GM12873 (cell line): ENCODE results near the gene LGR6.

ENCODE experiments used
- CTCF ChIP-seq: IDR thresholded peaks from 2 replicates; pipeline ENCODE4 v1.5.1; 2012; ENCODE audit warnings: low read depth, mild to moderate bottlenecking, moderate library complexity, low read length, control low read depth; ENCODE audit not compliant: insufficient read depth; ENCODE audit errors: missing control alignments

LGR6 gene

DNA sequence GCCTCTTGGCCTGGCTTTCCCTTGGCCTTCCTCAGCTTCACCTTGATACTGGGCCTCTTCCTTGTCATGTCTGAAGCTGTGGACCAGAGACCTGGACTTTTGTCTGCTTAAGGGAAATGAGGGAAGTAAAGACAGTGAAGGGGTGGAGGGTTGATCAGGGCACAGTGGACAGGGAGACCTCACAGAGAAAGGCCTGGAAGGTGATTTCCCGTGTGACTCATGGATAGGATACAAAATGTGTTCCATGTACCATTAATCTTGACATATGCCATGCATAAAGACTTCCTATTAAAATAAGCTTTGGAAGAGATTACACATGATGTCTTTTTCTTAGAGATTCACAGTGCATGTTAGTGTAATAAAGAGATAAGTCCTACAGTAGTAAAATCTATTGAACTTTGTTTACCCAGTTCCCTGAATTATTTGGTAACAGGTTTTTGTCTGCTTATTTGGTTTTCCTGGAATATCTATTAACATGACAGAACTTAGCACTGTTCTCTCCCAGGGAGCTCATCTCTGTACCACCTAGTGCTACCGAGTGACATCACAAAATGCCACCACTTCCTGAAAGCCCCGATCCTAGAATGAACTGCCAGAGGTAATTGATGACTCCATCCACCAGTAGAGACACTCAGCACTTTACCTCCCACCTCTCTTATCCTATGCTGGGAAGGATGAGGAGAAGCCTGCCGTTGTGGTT, 125.9 kb downstream of the LGR6 start:
- no peak for TF ChIP-seq CTCF

DNA sequence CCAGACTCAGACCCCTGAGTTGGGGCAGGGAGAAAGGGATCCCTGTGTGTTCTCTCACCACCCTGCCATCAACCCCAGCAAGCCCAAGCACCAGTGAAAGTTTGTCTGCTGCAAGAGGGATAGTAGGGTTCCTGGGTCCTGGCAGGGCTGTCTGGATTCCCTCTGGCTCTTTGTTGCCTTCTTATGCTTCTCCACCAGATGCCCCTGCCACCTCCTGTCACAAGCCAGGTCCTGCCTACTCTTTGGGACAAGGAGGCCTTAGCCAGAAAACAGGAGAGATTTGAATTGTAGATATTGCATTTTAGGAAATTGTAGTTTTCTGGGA, 126.4 kb downstream of the LGR6 start:
- TF ChIP-seq CTCF, result no peak

DNA sequence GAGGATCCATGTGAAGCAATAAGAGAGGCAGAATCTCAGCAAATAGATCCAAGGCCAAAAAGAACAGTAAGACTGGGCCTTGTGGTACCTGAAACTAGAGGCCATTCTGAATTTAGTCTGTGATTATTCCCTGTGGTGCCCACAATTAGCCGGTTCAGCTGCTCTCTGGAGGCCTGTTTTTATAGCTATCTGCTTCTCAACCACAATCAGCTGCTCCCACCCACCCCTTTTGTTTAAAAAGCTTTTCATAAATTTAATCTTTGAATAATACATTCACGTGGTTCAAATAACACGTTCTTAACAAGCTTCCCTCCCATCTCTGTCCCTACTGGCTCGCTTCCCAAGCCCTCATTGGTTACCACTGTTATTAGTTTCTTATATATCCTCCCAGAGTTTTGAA, 130.1 kb downstream of the LGR6 start:
- TF ChIP-seq CTCF, result no peak

DNA sequence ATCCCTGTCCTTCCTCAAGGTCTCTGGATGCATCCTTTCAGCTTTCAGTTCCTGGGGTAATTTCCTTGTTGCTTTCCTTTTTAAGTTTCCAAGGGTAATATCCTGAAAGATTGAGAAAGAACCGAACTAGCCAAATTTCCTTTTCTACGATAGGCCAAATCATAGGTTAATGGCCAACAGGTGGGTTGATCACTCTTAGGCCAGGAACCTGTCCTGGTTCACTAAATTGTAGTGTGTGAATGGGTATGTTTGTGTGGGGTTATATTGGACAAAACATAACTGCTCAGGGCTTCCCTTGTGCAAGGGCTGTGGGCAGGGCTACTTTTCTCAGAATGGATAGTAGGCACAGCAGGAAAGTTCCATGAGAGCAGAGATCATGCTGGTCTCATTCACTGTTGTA, 131.0 kb downstream of the LGR6 start:
- TF ChIP-seq CTCF, result no peak

GRCh38 chr1:202329891-202330290, 136.3 kb downstream of the LGR6 start:
- TF ChIP-seq CTCF, result peak; percentile 31

DNA sequence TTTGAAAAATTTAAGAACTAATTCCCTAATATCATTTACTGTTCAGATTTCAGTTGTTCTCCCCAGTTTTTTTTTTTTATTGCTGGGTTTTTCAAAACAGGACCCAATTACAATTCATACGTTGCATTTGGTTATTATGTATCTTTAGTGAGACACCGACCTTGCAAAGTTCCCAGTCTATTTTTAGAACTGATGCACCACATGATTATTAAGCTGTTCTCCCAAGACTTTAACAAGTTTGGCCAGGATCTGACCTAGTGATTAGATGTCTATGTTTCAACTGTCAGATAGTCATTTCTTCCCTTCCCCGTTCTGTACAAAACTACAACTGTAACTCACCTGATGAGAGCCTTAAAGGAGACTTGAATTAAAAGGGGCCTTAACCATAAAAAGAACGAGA, 140.3 kb downstream of the LGR6 start:
- TF ChIP-seq CTCF, result no peak

- peak; percentile 69 for TF ChIP-seq CTCF
Measured at GRCh38 chr1:202343652-202344349, 150.2 kb downstream of the LGR6 start.
